OCI-LY3 (cell line): ENCODE data around the gene PGGHG.

ENCODE experiments used
- EZH2phosphoT487 ChIP-seq: fragments of 200-600 bp; shearing (Covaris generic); IDR thresholded peaks from 2 replicates; pipeline ENCODE4 v1.6.1; 2018; ENCODE audit warnings: antibody characterized with exemption, mixed run types, low read depth
- TF ChIP-seq, protein P1 (sequence below): fragments of 200-600, 300-600 bp; sonication (generic); IDR thresholded peaks from 2 replicates; pipeline ENCODE4 v1.5.1; 2014; ENCODE audit warnings: antibody characterized with exemption, low read length, low read depth

DNA sequence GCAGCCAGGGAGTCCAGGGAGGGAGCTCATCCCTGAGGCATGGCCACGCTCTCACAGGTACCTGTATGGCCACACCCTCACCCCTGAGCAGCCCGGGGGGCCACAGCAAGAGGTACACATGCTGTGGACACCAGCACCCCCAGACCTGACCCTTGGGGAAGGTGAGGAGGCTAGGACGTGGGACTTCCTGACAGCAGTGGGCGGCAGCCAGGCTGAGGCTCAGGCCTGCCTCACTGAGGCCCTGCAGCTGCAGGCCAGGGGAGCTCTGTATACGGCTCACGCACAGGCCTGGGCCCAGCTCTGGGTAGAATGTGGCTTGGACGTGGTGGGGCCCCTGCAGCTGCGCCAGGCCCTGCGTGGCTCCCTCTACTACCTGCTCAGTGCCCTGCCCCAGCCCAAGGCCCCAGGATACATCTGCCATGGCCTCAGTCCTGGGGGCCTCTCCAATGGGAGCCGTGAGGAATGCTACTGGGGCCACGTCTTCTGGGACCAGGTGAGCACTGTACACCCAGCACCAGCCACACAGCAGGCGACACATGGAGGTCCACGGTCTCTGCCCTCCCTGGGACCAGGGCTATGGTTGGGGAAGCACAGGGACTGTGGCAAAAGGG lies 1.8 kb downstream of the PGGHG start:
- TF ChIP-seq, protein P1, sequence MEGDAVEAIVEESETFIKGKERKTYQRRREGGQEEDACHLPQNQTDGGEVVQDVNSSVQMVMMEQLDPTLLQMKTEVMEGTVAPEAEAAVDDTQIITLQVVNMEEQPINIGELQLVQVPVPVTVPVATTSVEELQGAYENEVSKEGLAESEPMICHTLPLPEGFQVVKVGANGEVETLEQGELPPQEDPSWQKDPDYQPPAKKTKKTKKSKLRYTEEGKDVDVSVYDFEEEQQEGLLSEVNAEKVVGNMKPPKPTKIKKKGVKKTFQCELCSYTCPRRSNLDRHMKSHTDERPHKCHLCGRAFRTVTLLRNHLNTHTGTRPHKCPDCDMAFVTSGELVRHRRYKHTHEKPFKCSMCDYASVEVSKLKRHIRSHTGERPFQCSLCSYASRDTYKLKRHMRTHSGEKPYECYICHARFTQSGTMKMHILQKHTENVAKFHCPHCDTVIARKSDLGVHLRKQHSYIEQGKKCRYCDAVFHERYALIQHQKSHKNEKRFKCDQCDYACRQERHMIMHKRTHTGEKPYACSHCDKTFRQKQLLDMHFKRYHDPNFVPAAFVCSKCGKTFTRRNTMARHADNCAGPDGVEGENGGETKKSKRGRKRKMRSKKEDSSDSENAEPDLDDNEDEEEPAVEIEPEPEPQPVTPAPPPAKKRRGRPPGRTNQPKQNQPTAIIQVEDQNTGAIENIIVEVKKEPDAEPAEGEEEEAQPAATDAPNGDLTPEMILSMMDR, result no peak
- TF ChIP-seq EZH2phosphoT487, result no peak
